Endothelial cell of umbilical vein (primary cell): ENCODE data around the gene ANKHD1. TPM values are rescaled to one million over a fixed set of nuclear protein-coding genes. Genes with fewer than 3 reads are reported as not detected.

Source experiments
- BruUV-seq: library from RNA; stranded (reverse); fragments of 400-500 nt; replicated peaks from 2 replicates; lab custom pipeline; 2021; lab: Mats Ljungman, UMichigan
- CTCF ChIA-PET: fragments of 300-600, 350-600 bp; sonication (Branson Sonifier 250); formaldehyde crosslinking; loops from one replicate; lab custom pipeline; 2021; ENCODE audit warnings: antibody characterized with exemption, inconsistent platforms; lab: Charles Lee
- POLR2A ChIA-PET: fragments of 300-600, 350-600 bp; sonication (Branson Sonifier 250); formaldehyde crosslinking; loops from one replicate; lab custom pipeline; 2021; ENCODE audit warnings: antibody characterized with exemption, inconsistent platforms; lab: Charles Lee
- DNase-seq: peaks from one replicate; pipeline ENCODE4 v3.0.0-alpha.2; 2011; ENCODE audit warnings: low read depth, low spot score
- FAIRE-seq: peaks from 2 replicates; lab custom pipeline; 2011; peaks lifted over from hg19 to GRCh38; lab: Jason Lieb, UNC
- H2AFZ ChIP-seq: 2 replicates; pipeline ENCODE4 v1.6.0; 2012; ENCODE audit warnings: low read depth, low read length, control low read depth, inconsistent platforms
- H3K27ac ChIP-seq: 2 replicates; pipeline ENCODE4 v1.5.1; 2011; ENCODE audit warnings: low read depth, mild to moderate bottlenecking, control low read depth, low read length, moderate library complexity; ENCODE audit not compliant: insufficient read depth
- H3K27me3 ChIP-seq, 2 experiments: 2 replicates each; pipeline versions ENCODE4 v1.6.0 to v1.6.1; 2011; ENCODE audit warnings: low read length in 2 of 2, mixed read lengths in 1 of 2; ENCODE audit not compliant: control insufficient read depth in 2 of 2, insufficient read depth in 2 of 2
- H3K36me3 ChIP-seq, 2 experiments: 2 replicates in 1 of 2; 3 replicates in 1 of 2; pipeline ENCODE4 v1.5.1; 2011; ENCODE audit warnings: low read length in 2 of 2, mild to moderate bottlenecking in 1 of 2, moderate library complexity in 1 of 2; ENCODE audit not compliant: control insufficient read depth in 2 of 2, insufficient read depth in 2 of 2; ENCODE audit errors: extremely low read depth in 1 of 2
- H3K4me1 ChIP-seq: 3 replicates; pipeline ENCODE4 v1.5.1; 2011; ENCODE audit warnings: mild to moderate bottlenecking, low read length; ENCODE audit not compliant: control insufficient read depth, insufficient read depth; ENCODE audit errors: extremely low read depth
- H3K4me2 ChIP-seq: 2 replicates; pipeline ENCODE4 v1.6.1; 2011; ENCODE audit warnings: low read length, control low read depth, mixed read lengths; ENCODE audit not compliant: insufficient read depth
- H3K4me3 ChIP-seq, 3 experiments: fragments of 200-600 bp in 1 of 3; sonication (generic), shearing (Covaris generic) in 1 of 3; replicated peaks in 1 of 3; 2 replicates each; pipeline ENCODE4 v1.5.1; 2011 to 2016; ENCODE audit warnings: control low read depth in 3 of 3, low read length in 3 of 3, mild to moderate bottlenecking in 2 of 3, inconsistent platforms in 1 of 3, low read depth in 1 of 3, moderate library complexity in 1 of 3; ENCODE audit not compliant: insufficient read depth in 1 of 3
- H3K79me2 ChIP-seq: 2 replicates; pipeline ENCODE4 v1.6.0; 2012; ENCODE audit warnings: low read length, inconsistent platforms; ENCODE audit not compliant: control insufficient read depth, insufficient read depth
- H3K9ac ChIP-seq: replicated peaks from 2 replicates; pipeline ENCODE3; 2011; ENCODE audit warnings: low read length, control low read depth; ENCODE audit not compliant: insufficient read depth; ENCODE audit errors: extremely low read depth
- H3K9me1 ChIP-seq: replicated peaks from 3 replicates; pipeline ENCODE4 v1.6.0; 2011; ENCODE audit warnings: mild to moderate bottlenecking, low read length; ENCODE audit not compliant: control insufficient read depth, insufficient read depth; ENCODE audit errors: extremely low read depth
- H3K9me3 ChIP-seq: replicated peaks from 2 replicates; pipeline ENCODE4 v1.5.1; 2012; ENCODE audit warnings: low read length, inconsistent platforms; ENCODE audit not compliant: control insufficient read depth, insufficient read depth
- H4K20me1 ChIP-seq: replicated peaks from 2 replicates; pipeline ENCODE3; 2011; ENCODE audit warnings: mild to moderate bottlenecking, low read length; ENCODE audit not compliant: control insufficient read depth, insufficient read depth; ENCODE audit errors: extremely low read depth
- CTCF ChIP-seq, 2 donors: IDR thresholded peaks; 1 replicate in 1 of 2; 2 replicates in 1 of 2; pipeline ENCODE4 v1.5.1; 2011; ENCODE audit warnings: low read length in 2 of 2, mild to moderate bottlenecking in 2 of 2, moderate library complexity in 2 of 2, control low read depth in 1 of 2, inconsistent platforms in 1 of 2, low read depth in 1 of 2; ENCODE audit not compliant: insufficient read depth in 1 of 2; ENCODE audit errors: extremely low read depth in 1 of 2
- EZH2 ChIP-seq: IDR thresholded peaks from 2 replicates; pipeline ENCODE4 v1.6.1; 2012; ENCODE audit warnings: borderline replicate concordance, low read depth, mild to moderate bottlenecking, moderate library complexity, low read length, inconsistent platforms; ENCODE audit not compliant: severe bottlenecking
- FOS ChIP-seq: IDR thresholded peaks from 2 replicates; pipeline ENCODE4 v1.6.1; 2011; ENCODE audit warnings: mild to moderate bottlenecking, low read length, moderate library complexity, borderline replicate concordance; ENCODE audit not compliant: insufficient read depth
- GATA2 ChIP-seq: IDR thresholded peaks from 2 replicates; pipeline ENCODE4 v1.7.0; 2011; ENCODE audit warnings: low read depth, mild to moderate bottlenecking, moderate library complexity, mixed read lengths, low read length; ENCODE audit not compliant: insufficient read length, insufficient read depth
- JUN ChIP-seq: IDR thresholded peaks from 2 replicates; pipeline ENCODE4 v1.6.1; 2011; ENCODE audit warnings: borderline replicate concordance, low read depth; ENCODE audit not compliant: insufficient read length, insufficient read depth
- MAX ChIP-seq: IDR thresholded peaks from 2 replicates; pipeline ENCODE4 v1.6.1; 2011; ENCODE audit not compliant: insufficient read depth, insufficient read length
- MYC ChIP-seq: IDR thresholded peaks from one replicate; pipeline ENCODE4 v1.6.1; 2011; ENCODE audit warnings: mild to moderate bottlenecking, low read depth, low read length
- POLR2A ChIP-seq: IDR thresholded peaks from 2 replicates; pipeline ENCODE4 v1.6.1; 2012; ENCODE audit warnings: low read depth, mild to moderate bottlenecking, control low read depth, low read length
- POLR2AphosphoS5 ChIP-seq: IDR thresholded peaks from 2 replicates; pipeline ENCODE4 v1.6.1; 2012; ENCODE audit warnings: low read depth, mild to moderate bottlenecking, control low read depth, low read length, moderate library complexity; ENCODE audit not compliant: insufficient read depth
- dilution Hi-C: fragments of 300-500 bp; cut with MboI; formaldehyde crosslinking; loops from one replicate; pipeline ENCODE4 v1.15.0; 2019; ENCODE audit warnings: low sequenced_read_pairs; ENCODE audit not compliant: extremely low pct_ligation_motif_present
- intact Hi-C: fragments of 100-400 bp; cut with micrococcal nuclease; formaldehyde crosslinking; loops from one replicate; pipeline ENCODE4 v1.10.0; 2022
- polyA plus RNA-seq, 4 experiments: library from polyadenylated mRNA; depleted of rRNA in 3 of 4; stranded (reverse) in 3 of 4; unstranded in 1 of 4; fragments of >200 nt; gene quantifications; 2 replicates each; pipeline versions ENCODE4 v1.2.1 to v1.2.3, GENCODE V29; 2011 to 2012; ENCODE audit warnings: missing spikeins in 1 of 4
- total RNA-seq: library from RNA; stranded (reverse); gene quantifications from 2 replicates; pipeline ENCODE4 v1.2.3, GENCODE V29; 2021

Gene ANKHD1
- total and polyA plus RNA-seq, 2 donors (not counting 3 experiments of a cell fraction or from before 2014, with no cell fraction given): 56.1 to 87.0 TPM

DNA sequence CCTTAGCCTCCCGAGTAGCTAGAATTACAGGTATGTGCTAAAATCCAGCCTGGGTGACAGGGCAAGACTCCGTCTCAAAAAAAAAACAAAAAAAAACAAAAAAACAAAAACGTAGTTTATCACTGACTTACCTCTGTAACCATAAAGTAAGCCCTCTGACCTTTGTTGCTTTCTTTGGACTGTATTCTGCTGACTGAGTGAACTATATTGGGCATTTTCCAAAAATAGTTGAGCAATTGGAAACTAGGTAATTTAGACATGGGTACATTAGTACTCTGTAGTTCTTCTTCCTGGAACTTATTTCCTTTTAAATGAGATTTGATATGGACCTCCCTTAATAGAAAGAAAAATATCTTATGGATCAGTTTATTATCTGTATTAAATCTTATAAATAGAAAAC lies 66.6 kb downstream of the ANKHD1 start:
- FAIRE-seq (no peak), DNase-seq (no peak)
- POLR2A ChIA-PET: no interaction called here
- intact Hi-C loops (no loop called here), dilution Hi-C loops (no loop called here)
- Histone ChIP-seq H3K36me3 (peaks cover 0 to 3% of the 10 kb centered on the region in 2 experiments), H3K4me2 (no peak overlapping the region), H3K9me1 (no peaks in the 10 kb centered on the region), H3K27me3 (no peaks in the 10 kb centered on the region), H3K4me1 (no peaks in the 10 kb centered on the region), H3K9me3 (no peaks in the 10 kb centered on the region), H3K79me2 (no peaks in the 10 kb centered on the region), H3K4me3 (no peak overlapping the region), H3K9ac (no peak overlapping the region), H4K20me1 (no peaks in the 10 kb centered on the region), H2AFZ (no peak overlapping the region), H3K27ac (no peak overlapping the region)
- no peak for TF ChIP-seq CTCF (IDR thresholded peaks at IDR 0.05; ENCODE audit: extremely low read depth in 1 of 2, insufficient read depth in 1 of 2, low read depth in 1 of 2, low read length in 2 of 2)
- TF ChIP-seq POLR2A: no peak
- TF ChIP-seq FOS: no peak
- no peak for TF ChIP-seq JUN
- TF ChIP-seq GATA2: no peak
- TF ChIP-seq EZH2: no peak
- TF ChIP-seq POLR2AphosphoS5: no peak
- TF ChIP-seq MAX: no peak
- no peak for TF ChIP-seq MYC
- CTCF ChIA-PET: interaction anchor here (0.7 kb wide), 1 partner anchor 32 kb away, joined by 4 read pairs; no protein-coding TSS in a partner anchor
- no TSS peak for BruUV-seq
